ENCODE results near the gene HSPA12B.

The HSPA12B gene, protein sequence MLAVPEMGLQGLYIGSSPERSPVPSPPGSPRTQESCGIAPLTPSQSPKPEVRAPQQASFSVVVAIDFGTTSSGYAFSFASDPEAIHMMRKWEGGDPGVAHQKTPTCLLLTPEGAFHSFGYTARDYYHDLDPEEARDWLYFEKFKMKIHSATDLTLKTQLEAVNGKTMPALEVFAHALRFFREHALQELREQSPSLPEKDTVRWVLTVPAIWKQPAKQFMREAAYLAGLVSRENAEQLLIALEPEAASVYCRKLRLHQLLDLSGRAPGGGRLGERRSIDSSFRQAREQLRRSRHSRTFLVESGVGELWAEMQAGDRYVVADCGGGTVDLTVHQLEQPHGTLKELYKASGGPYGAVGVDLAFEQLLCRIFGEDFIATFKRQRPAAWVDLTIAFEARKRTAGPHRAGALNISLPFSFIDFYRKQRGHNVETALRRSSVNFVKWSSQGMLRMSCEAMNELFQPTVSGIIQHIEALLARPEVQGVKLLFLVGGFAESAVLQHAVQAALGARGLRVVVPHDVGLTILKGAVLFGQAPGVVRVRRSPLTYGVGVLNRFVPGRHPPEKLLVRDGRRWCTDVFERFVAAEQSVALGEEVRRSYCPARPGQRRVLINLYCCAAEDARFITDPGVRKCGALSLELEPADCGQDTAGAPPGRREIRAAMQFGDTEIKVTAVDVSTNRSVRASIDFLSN

DNA sequence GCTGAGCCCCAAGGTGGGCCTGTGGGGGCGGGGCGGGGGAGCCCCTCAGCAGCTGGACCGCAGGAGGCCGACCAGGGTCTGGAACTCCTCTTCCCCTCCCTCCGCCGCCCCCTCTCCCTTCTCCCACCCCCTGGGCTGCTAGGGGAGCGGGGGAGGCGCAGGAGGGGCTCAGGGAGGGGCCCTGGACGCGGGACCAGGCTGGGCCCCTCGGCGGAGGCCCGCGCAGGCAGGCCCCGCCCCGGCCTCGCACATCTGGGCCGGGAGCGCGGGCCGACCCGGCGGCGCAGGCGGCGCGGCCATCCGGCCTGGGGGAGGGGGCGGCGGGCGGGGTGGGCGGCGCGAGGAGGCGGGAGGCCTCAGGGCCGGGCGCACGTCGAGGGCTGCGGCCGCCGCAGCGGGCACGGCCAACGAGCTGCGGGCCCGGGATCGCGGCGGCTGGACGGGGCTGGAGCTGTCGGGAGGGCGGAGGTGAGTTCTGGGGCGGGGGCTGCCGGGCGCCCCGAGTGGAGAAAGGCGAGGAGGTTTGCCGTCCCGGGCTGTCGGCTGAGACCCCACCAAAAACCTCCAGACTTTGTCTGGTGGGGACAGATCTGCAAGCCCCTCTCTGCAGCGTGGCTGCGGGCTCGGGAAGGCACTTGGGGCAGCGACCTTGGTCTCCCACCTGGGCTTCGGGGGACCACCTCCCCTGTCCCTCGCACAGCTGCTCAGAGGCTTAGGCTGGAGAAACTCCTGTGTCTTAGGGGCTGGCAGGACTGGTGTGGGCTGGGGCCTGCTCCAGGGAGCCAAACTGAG, at the start of gene HSPA12B:
Gene HSPA12B (plus strand): TSS at position 359 of the 792 bp plus-strand sequence. CDS start 5,990 bp downstream, outside the sequence.
- ATAC-seq (no peak), DNase-seq (no peak)

DNA sequence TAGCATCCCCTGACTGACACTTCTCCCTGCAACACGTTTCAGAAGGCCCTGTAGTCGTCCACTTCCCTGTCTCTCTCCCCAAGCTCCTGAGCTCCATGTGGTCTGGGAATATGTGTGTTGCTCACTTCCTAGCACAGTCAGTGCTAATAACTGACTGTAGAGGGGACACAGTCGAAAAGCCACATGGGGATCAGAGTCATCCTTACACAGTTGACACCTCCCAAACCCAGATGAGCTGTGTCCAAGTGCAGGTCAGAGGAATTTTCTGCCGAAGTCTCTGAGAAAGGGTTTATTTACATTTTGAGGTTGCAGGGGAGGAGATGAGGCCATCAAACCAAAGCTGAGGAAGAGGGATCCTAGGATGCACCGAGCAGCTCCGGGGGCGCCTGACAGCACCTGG, 47.1 kb upstream of the HSPA12B start:
- ATAC-seq (no peak), DNase-seq (no peak)

DNA sequence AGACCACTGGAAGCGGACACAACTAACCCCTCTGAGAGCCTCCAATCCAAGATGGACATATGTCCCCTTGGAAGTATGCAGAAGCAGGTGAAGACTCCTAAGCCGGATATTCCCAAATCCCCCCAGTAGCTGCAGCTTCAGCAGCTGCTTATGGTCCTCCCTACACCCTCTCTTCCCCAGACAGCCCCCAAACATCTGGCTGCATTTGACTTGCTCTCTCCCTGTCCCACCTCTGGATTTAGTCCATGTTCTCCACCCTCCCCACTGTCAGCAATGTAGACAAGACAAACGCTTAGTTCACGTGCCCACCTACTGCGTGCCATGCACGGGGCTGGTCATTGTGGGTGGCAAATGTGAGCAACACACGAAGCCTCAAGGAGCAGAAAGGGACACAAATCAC, 46.1 kb upstream of the HSPA12B start:
- no peak for DNase-seq
- ATAC-seq, result no peak

DNA sequence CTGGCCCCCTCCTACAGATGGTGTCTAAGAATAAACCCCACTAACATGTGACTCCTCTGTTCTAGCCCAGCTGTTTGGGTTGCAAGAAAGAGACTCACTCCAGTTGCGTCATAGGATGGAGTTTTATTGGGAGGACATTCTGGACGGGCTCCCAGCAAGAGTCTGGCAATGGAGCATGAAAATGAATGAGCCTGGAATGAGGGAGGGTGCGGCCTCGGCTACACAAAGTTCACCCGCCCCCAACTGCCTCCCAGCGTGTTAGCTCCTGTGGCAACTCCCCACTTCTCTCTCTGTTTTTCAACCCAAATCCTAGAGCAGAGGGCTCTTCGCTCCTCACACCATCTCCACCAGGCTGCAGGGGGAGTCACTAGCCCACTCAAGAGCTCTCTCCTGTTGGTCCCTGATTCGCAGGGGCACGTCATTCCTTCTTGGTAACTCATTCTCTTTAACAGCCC, 45.6 kb upstream of the HSPA12B start:
- ATAC-seq (no peak), DNase-seq (no peak)

DNA sequence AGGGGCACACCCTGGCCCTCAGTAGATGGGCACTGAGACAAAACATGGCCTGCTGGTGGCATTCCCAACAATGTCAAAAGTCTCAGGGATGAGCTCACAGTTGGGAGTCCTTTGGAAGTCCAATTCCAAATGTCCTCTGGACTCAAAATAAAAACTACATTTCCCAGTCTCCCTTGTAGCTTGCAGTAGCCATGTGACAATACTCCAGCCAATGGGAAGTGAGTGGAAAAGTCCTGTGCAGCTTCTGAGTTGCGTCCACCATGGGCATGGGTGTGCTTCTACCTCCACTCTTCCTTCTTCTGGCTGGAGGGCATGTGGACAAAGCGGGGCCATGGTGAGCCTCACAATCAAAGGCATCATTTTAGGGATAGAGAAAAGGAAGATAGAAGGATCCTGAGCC, 44.8 kb upstream of the HSPA12B start:
- no peak for DNase-seq
- no peak for ATAC-seq

DNA sequence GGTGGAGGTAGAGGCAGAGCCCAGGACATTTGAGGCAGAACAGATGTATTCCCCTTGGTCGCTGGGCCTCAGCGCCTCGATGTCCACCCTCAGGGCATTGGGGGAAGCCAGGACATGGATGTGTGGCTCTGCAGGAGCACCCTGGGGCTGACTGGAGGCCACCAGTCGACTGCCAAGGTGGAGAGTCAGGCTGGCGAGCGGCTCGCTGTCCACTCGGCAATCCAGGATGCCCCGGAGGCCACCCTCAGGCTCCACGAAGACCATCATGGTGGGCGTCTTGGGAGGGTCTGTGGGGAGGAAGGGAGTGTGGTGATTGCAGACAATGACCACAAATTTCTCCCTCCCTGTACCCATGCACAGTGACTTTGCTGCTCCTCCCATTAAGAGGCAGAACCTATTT, 42.5 kb upstream of the HSPA12B start:
- DNase-seq (no peak), ATAC-seq (no peak)

DNA sequence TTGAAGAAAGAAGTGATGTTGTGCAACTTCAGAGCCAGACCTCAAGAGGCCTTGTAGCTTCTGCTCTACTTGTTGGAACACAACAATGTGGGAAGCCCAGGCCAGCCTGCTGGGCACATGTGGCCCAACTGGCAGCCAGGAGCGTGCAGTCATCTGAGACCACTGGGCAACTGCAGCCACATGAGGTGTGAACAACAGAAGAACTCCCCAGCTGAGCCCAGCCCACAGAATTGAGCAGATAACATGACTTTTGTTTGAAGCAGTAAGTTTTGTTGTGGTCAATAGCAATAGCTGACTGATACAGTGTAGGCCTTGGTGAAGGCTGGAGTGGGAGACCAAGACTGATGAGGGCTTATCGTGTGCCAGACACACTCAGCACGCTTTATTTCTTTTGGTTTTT, 42.1 kb upstream of the HSPA12B start:
- DNase-seq (no peak), ATAC-seq (no peak)

DNA sequence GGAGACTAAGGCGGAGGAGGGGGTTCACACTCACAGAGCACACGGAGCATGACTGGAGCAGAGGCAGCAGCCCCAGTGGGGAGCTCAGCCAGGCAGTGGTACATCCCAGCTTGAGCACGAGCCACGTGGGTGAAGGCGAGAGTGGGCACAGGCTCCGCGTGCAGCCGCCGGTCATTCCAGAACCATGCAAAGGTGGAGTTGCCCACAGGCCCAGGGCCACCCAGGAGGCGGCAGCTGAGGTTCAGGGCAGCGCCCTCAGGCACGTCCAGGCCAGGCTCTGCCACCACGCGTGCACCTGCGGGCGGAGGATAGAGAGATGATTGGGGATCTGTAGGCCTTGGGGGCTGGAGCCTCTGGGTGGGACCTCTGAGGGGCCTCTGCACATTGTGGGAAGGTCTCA, 41.2 kb upstream of the HSPA12B start:
- DNase-seq (no peak), ATAC-seq (no peak)

DNA sequence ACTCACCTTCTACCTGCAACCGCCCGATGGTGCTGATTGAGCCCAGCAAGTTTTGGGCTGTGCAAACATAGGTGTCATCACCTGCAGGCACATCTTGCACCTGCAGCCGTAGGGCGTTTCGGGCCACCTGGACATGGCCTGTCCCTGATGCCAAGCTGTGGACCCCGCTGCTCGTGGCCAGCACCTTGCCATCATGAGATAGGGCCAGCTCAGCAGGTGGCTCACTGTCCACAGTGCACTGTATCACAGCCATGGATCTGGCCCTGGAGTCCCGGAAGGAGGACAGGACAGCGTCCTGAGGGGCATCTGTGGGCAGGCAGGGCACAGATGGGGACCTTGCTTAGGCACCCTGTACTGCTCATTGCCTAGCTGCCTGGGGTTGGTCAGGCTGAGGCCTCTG, 40.6 kb upstream of the HSPA12B start:
- ATAC-seq, result no peak
- DNase-seq, result no peak

DNA sequence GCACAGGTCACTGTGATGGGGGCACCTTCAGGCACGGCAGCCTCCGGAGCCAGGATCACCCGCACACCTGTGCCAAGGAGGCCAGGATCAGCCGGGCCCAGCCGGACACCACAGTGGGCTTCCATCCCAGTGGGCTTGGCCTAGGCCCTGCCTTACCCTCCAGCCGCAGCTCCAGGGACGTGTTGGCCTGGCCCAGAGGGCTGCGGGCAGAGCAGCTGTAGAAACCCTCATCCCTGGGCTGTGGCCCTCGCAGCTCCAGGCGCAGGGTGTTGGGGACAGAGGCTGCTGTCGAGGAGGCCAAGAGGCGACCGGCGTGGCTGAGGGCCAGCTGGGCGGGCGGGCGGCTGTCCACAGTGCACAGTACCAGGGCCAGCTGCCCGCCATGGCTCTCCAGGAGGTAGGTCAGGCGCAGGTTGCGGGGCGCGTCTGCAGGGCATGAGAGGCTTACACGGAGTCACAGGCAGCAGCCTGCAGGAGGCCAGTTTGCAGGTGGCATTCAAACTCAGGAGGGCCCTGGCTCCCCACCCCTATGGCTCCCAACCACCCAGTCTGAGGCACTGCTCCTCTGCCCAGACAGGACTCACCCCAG, 39.7 kb upstream of the HSPA12B start:
- ATAC-seq (no peak), DNase-seq (no peak)

DNA sequence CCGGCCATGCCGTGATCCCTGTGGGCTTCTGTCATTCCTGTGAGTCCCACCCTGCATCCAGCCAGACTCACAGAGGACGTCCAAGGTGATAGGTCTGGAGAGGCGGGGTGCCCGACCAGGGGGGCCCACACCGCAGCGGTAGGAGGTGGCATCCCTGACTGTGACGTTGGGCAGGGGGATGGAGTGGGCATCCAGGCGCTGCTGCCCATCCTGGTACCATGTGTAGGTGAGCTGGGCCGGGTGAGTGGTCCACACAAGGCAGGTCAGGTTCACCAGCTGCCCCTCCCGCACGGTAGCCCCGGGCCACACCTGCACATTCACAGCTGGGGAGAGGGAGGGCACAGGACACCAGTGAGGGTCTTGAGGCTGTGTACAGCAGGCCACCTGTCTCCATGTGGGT, 39.1 kb upstream of the HSPA12B start:
- no peak for DNase-seq
- no peak for ATAC-seq

DNA sequence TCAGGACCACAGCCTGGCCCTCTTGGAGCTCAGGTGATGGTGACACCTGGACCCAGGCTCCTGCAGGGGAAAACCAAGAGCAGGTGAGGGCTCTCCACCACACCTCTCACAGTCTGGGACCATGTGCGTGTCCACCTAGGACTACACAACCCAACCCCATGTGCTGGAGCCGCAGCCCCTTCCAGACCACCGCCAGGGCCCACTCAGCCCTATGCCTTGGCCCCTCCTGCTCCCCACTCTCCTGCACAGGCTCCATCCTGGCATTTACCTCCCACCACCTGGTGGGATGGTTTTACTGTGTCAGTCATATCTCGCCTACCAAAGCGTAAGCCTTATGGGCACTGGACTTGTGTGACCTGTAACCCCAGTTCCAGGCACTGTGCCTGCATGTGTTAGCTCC, 37.6 kb upstream of the HSPA12B start:
- ATAC-seq, result no peak
- no peak for DNase-seq

DNA sequence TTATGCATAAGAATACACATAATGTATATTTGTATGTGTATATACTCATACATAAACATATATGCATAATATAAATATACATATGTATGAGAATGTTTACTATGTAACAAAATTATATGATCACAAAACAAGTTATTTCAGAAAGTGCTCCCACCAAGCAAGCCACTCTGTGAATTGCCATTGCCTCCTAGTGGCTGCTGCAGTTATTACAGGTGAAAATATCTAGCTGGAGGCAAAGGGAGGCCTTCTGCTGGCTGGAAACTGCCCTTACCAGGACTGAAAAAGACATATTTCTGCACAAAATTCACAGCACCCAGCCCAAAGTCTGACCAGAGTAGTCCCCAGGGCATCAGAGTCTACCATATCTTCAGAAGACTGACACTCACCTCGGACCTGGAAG, 36.3 kb upstream of the HSPA12B start:
- ATAC-seq (no peak), DNase-seq (no peak)

DNA sequence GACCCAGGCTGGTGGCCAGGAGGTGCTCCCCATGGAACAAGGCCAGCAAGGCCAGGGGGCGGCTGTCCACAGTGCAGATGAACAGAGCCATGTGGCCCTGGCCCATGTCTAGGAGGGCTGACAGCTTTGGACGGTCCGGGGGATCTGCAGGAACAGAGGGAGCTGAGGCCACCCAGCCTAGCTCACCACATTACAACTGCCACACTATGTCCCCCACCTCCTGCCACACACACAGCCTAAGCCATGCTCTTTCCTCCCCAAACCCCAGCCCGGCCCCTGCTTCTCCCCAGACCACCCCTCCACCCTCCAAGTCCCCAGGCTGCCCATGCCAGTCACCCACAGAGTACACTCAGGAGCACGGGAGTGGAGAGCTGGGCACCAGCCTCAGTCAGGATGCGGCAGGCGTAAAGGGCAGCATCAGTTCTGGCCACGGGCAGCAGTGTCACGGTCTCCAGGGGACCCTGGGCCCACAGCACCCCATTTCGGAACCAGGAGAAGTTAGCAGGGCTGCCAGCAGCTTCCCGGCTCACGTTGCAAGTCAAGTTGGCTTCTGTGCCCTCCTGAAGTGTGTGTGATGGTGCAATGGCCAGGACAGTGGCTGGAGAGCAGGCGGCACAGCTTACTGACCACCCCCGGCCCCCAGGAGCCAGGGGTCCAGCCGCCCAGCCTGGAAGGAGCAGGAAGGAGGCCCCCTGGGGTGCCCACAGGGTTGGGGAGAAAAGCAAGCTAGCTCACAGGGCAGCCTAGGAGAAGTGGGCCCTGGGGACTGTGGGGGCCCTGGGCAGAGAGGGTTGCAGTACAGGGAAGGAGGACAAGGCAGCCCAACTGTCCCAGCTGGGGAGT, 35.5 kb upstream of the HSPA12B start:
- DNase-seq (no peak), ATAC-seq (no peak)

DNA sequence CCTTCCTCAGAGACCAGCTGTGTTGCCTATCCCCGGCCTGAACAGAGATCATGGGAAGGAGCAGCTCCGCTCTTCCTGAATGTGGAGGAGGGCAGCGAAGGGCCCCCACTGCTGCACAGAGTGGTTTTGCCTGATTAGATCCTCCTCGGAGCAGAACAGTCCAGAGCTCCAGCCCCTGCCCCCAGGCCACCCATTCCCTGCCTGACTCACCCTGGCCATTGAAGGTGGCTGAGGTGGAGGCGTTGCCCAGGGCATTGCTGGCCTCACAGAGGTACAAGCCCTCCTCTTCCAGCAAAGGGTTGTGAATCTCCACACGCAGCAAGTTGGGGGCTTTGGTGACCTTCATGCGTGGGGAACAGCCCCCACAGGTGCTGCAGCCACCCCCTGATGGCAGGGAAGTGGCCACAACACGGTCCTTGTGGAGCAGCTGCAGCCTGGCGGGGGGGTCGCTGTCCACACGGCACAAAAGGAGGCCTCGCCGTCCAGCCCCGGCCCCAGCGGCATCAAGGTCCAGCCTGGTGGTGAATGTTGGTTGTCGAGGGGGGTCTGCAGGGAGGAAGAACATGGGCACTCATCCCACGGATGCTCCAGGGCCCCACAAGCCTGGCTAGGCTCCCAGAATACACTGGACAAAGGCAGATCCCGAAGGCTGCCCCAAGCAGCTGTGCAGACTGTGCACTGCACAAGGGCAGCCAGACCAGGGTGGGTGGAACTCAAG, 34.7 kb upstream of the HSPA12B start:
- DNase-seq (no peak), ATAC-seq (no peak)

DNA sequence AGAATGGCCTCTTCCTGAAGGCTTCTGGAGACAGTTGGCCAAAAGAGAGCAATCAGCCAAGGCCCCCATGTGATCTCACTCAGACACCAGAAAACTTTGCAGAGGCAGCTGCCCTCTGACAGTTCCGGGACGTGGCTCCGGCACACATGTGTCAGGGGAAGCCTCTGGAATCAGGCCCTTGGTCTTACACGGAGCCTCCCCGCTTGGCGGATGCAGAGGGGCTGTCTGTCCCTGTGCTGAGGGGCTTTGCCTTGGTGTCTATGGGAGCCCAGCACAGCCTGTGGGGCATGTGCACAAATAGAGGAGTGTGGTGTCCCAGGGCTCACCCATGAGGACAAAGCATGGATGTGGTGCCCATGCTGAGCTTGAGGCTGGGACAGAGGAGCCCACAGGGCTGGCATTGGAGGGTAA, 33.9 kb upstream of the HSPA12B start:
- no peak for ATAC-seq
- no peak for DNase-seq

DNA sequence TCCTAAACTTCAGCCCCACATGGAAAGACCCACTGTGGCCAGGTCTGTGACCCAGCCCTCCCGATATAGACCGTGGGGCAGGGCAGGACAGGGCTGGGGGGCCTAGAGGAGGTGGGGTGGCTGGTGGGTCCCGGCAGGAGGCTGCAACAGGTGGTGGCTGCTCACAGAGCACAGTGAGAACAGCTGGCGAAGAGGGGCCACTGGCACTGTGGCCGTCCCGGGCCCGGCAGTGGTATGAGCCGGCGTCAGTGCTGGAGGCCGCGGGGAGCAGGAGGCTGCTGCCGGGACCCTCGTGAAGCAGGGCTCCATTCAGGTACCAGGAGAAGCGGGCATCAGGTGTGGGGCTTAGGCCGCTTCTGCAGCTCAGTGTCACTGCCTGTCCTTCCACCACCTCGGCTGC, 33.4 kb upstream of the HSPA12B start:
- ATAC-seq, result no peak

DNA sequence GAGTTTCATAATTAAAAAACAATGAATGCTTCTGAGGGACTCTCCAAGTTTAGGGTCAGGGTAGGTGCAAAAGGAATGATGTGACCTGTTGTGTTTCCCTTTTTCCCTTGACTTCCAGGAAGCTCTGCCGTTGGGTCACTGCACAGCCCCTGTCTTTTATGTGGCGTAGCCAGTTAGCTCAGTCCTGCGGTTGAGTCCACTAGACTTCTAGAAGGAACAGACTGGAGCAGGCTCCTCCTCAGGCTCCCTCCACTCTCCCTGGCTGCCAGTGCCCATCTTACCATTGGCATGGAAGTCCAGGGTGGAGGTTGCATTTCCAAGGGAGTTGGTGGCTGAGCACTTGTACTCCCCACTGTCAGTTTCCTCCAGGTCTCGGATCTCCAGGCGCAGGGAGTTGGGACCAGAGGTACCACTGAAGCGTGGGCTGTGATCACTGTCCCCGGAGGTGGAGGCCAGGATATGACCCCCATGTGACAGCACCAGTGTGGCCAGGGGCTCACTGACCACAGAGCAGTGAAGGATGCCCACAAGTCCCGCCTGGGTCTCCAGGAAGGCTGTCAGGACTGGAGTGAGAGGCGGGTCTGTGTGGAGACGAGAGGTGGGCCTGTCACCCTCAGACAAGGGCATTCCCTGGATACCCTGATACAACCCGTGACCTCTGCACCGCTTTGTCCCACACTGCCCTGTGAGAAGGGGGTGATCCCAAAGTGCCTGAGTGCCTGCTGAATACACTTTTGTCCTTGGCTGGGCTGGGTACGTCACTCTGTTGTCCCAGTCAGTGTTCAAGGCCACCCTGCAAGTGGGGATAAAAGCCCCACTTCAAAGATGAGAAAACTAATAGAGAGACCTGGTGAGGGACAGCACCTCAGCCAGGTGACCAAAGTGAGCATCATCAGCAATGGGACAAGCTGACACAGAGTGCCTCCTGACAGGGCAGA, 31.2 kb upstream of the HSPA12B start:
- DNase-seq (no peak), ATAC-seq (no peak)

More for the DNA sequence above, 33.4 kb upstream of the HSPA12B start:
- no peak for DNase-seq

DNA sequence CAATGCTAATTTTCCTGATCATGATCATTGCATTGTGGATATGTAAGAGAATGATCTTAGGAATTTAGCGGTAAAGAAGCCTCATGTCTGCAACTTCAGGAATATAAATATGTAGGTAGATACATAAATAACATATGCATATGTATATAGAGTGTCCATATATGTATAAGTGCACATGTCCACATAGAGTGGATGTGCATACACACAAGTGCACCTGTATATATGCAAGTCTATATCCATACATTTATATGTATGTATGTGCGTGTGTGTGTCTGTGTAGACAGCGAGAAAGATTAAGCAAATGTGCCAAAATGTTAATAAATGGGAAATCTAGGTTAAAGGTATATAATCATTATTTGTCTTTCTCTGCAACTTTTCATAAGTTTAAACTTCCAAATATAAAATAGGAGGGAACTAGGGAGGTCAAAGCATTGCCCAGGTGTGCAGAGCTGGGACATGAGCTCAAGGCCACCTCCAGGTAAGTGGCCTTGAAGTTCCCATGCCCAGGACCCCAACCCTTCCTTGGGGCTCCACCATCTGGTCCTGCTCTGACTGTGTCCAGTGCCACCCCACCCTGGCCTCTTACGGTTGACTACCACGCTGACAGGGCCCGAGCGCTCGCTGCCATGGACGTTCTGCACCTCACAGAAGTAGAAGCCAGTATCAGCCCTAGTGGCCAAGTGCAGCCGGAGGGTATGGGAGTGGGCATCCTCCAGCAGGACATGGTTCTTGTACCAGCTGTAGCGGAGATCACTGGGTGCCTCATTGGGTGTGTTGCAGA, 29.7 kb upstream of the HSPA12B start:
- ATAC-seq (no peak), DNase-seq (no peak)
